ENCODE measurements around the gene CDC42BPB. TPM values are rescaled to one million over a fixed set of nuclear protein-coding genes. Genes with fewer than 3 reads are reported as not detected.

The CDC42BPB gene
- 81.3 and 176 TPM in 2 replicates for total RNA-seq

GRCh38 chr14:103057372-103058163 lies at the start of gene CDC42BPB:
Gene CDC42BPB, minus strand, starts transcription at chr14:103057549. Its CDS starts 376 bp downstream, at chr14:103057173.

GRCh38 chr14:103094406-103095209 lies 37.3 kb upstream of the CDC42BPB start, which contains the start of gene EXOC3L4:
Gene EXOC3L4, plus strand, starts transcription at chr14:103094725. Its CDS starts 5,495 bp downstream, at chr14:103100220.

GRCh38 chr14:103084021-103084919 lies 26.9 kb upstream of the CDC42BPB start, which contains the start of gene LBHD2:
Gene LBHD2, plus strand, starts transcription at chr14:103084210. Its CDS starts 1,803 bp downstream, at chr14:103086013.

GRCh38 chr14:102922490-102923200 lies 134.7 kb downstream of the CDC42BPB start, which contains the start of gene AMN:
Gene AMN, plus strand, starts transcription at chr14:102922663. Its CDS starts 26 bp downstream, at chr14:102922689.

Other genes with a start within 250 kb of the CDC42BPB start
- 2.0 and 8.9 TPM in 2 replicates for gene AMN, start 134.9 kb downstream of the CDC42BPB start, total RNA-seq
- gene LBHD2, start 26.7 kb upstream of the CDC42BPB start, total RNA-seq = not detected in 2 replicates
- gene EXOC3L4, start 37.2 kb upstream of the CDC42BPB start, total RNA-seq = not detected in 2 replicates
- 8.2 and 26.8 TPM in 2 replicates for gene TNFAIP2, start 65.9 kb upstream of the CDC42BPB start, total RNA-seq

Measured in nasal cavity respiratory epithelium epithelial cell of viscerocranial mucosa (primary cell).